Keratinocyte (primary cell): ENCODE data around the gene OASL. TPM values are rescaled to one million over a fixed set of nuclear protein-coding genes. Genes with fewer than 3 reads are reported as not detected.
"Not testable (repeated sequence)": the region's sequence is repeated elsewhere in the genome, so short reads cannot be mapped to it uniquely, and the experiment has no call there.

Source experiments
- DNase-seq: peaks from one replicate; pipeline ENCODE4 v3.0.0-alpha.2; 2011; ENCODE audit warnings: low read depth, missing footprints, low spot score
- FAIRE-seq: peaks from 2 replicates; lab custom pipeline; 2011; peaks lifted over from hg19 to GRCh38; lab: Jason Lieb, UNC
- H2AFZ ChIP-seq: 2 replicates; pipeline ENCODE4 v1.6.0; 2012; ENCODE audit warnings: low read length, control low read depth, inconsistent platforms; ENCODE audit not compliant: control insufficient read depth
- H3K27ac ChIP-seq: 2 replicates; pipeline ENCODE4 v1.5.1; 2011; ENCODE audit warnings: low read length; ENCODE audit not compliant: control insufficient read depth, insufficient read depth
- H3K27me3 ChIP-seq: 3 replicates; pipeline ENCODE4 v1.6.0; 2011; ENCODE audit warnings: low read length; ENCODE audit not compliant: control insufficient read depth, insufficient read depth; ENCODE audit errors: extremely low read depth
- H3K36me3 ChIP-seq, 2 experiments: 2 replicates in 1 of 2; 3 replicates in 1 of 2; pipeline ENCODE4 v1.5.1; 2011; ENCODE audit warnings: low read length in 2 of 2, mild to moderate bottlenecking in 1 of 2; ENCODE audit not compliant: control insufficient read depth in 2 of 2, insufficient read depth in 2 of 2; ENCODE audit errors: extremely low read depth in 1 of 2
- H3K4me1 ChIP-seq: 3 replicates; pipeline ENCODE4 v1.5.1; 2011; ENCODE audit warnings: low read length; ENCODE audit not compliant: control insufficient read depth, insufficient read depth; ENCODE audit errors: extremely low read depth
- H3K4me2 ChIP-seq: 3 replicates; pipeline ENCODE4 v1.6.0; 2011; ENCODE audit warnings: low read depth, low read length; ENCODE audit not compliant: control insufficient read depth, insufficient read depth; ENCODE audit errors: extremely low read depth
- H3K4me3 ChIP-seq, 3 experiments: fragments of 200-600 bp in 1 of 3; sonication (generic) in 1 of 3; 2 replicates in 2 of 3; 3 replicates in 1 of 3; pipeline ENCODE4 v1.5.1; 2011 to 2016; ENCODE audit warnings: low read length in 3 of 3, mild to moderate bottlenecking in 3 of 3, control low read depth in 2 of 3, inconsistent platforms in 1 of 3, low read depth in 1 of 3, mixed read lengths in 1 of 3, mixed run types in 1 of 3, moderate library complexity in 1 of 3; ENCODE audit not compliant: control insufficient read depth in 2 of 3, insufficient read depth in 2 of 3; ENCODE audit errors: extremely low read depth in 1 of 3
- H3K79me2 ChIP-seq: 2 replicates; pipeline ENCODE4 v1.6.0; 2012; ENCODE audit warnings: low read length; ENCODE audit not compliant: control insufficient read depth, insufficient read depth
- H3K9ac ChIP-seq: 3 replicates; pipeline ENCODE4 v1.6.0; 2011; ENCODE audit warnings: low read length; ENCODE audit not compliant: control insufficient read depth, insufficient read depth; ENCODE audit errors: extremely low read depth
- H3K9me1 ChIP-seq: 3 replicates; pipeline ENCODE4 v1.6.0; 2011; ENCODE audit warnings: low read length; ENCODE audit not compliant: control insufficient read depth, insufficient read depth; ENCODE audit errors: extremely low read depth
- H3K9me3 ChIP-seq: 2 replicates; pipeline ENCODE4 v1.5.1; 2012; ENCODE audit warnings: low read depth, low read length; ENCODE audit not compliant: control insufficient read depth
- H4K20me1 ChIP-seq: 3 replicates; pipeline ENCODE4 v1.6.0; 2011; ENCODE audit warnings: low read length; ENCODE audit not compliant: control insufficient read depth, insufficient read depth; ENCODE audit errors: extremely low read depth
- CTCF ChIP-seq, 3 experiments: IDR thresholded peaks in 1 of 3; conservative IDR thresholded peaks in 1 of 3; optimal IDR thresholded peaks in 1 of 3; 2 replicates in 2 of 3; 3 replicates in 1 of 3; pipeline versions ENCODE3 to v1.5.1; 2011; ENCODE audit warnings: low read length in 3 of 3, mild to moderate bottlenecking in 3 of 3, moderate library complexity in 2 of 3, control low read depth in 1 of 3, inconsistent platforms in 1 of 3; ENCODE audit not compliant: insufficient read depth in 2 of 3; ENCODE audit errors: extremely low read depth in 1 of 3
- EZH2 ChIP-seq: IDR thresholded peaks from one replicate; pipeline ENCODE4 v1.6.1; 2012; ENCODE audit warnings: inconsistent platforms, mild to moderate bottlenecking, low read length, moderate library complexity
- dilution Hi-C: fragments of 300-500 bp; cut with MboI; formaldehyde crosslinking; loops from one replicate; pipeline ENCODE4 v1.7.0; 2020; ENCODE audit warnings: low sequenced_read_pairs; ENCODE audit not compliant: extremely low pct_ligation_motif_present
- polyA plus RNA-seq, 5 experiments: library from polyadenylated mRNA; depleted of rRNA in 3 of 5; stranded (reverse) in 3 of 5; stranded (forward) in 1 of 5; unstranded in 1 of 5; fragments of >200 nt; gene quantifications; 1 replicate in 1 of 5; 2 replicates in 3 of 5; 3 replicates in 1 of 5; pipeline versions ENCODE4 v1.2.1 to v1.2.3, GENCODE V29; 2011 to 2012; ENCODE audit warnings: missing spikeins in 2 of 5, low read depth in 1 of 5, low replicate concordance in 1 of 5

Gene OASL
- polyA plus RNA-seq, 1 donor (not counting 4 experiments of a cell fraction or from before 2014, with no cell fraction given): 3.6 TPM

GRCh38 chr12:121050725-121051124, 11.7 kb upstream of the OASL start:
- Histone ChIP-seq H3K36me3 (no peaks in the 10 kb centered on the region), H3K4me2 (no peak overlapping the region), H3K27ac (no peak overlapping the region), H4K20me1 (no peaks in the 10 kb centered on the region), H2AFZ (no peak overlapping the region), H3K9ac (no peak overlapping the region), H3K79me2 (no peaks in the 10 kb centered on the region), H3K9me3 (no peaks in the 10 kb centered on the region), H3K27me3 (no peaks in the 10 kb centered on the region), H3K4me3 (no peak overlapping the region), H3K4me1 (no peaks in the 10 kb centered on the region), H3K9me1 (no peaks in the 10 kb centered on the region)
- no peak for DNase-seq
- TF ChIP-seq EZH2: no peak
- TF ChIP-seq CTCF (optimal IDR thresholded peaks at IDR 0.05 in 1 of 3, IDR thresholded peaks at IDR 0.05 in 1 of 3, conservative IDR thresholded peaks at IDR 0.05 in 1 of 3; ENCODE audit: extremely low read depth in 1 of 3, insufficient read depth in 2 of 3, low read length in 3 of 3): no peak
- no peak for FAIRE-seq
- dilution Hi-C loops: no loop called here

GRCh38 chr12:121048442-121048841, 9.4 kb upstream of the OASL start:
- H3K79me2 ChIP-seq: no peaks in the 10 kb centered on the region
- H3K4me3 ChIP-seq: no peak overlapping the region
- TF ChIP-seq EZH2: no peak
- TF ChIP-seq CTCF (optimal IDR thresholded peaks at IDR 0.05 in 1 of 3, IDR thresholded peaks at IDR 0.05 in 1 of 3, conservative IDR thresholded peaks at IDR 0.05 in 1 of 3; ENCODE audit: extremely low read depth in 1 of 3, insufficient read depth in 2 of 3, low read length in 3 of 3): no peak
- peaks cover 3% of the 10 kb centered on the region for H3K27me3 ChIP-seq
- no peak for FAIRE-seq
- H3K4me2 ChIP-seq: no peak overlapping the region
- no peaks in the 10 kb centered on the region for H3K36me3 ChIP-seq
- H4K20me1 ChIP-seq: no peaks in the 10 kb centered on the region
- dilution Hi-C loops: no loop called here
- H3K27ac ChIP-seq: no peak overlapping the region
- no peak overlapping the region for H2AFZ ChIP-seq
- H3K9me1 ChIP-seq: no peaks in the 10 kb centered on the region
- H3K9me3 ChIP-seq: no peaks in the 10 kb centered on the region
- no peaks in the 10 kb centered on the region for H3K4me1 ChIP-seq
- no peak for DNase-seq
- no peak overlapping the region for H3K9ac ChIP-seq

GRCh38 chr12:121047400-121047799, 8.4 kb upstream of the OASL start:
- DNase-seq, H4K20me1 ChIP-seq, H3K4me2 ChIP-seq, H3K4me3 ChIP-seq, H2AFZ ChIP-seq, H3K36me3 ChIP-seq, H3K9me1 ChIP-seq, dilution Hi-C loops, H3K4me1 ChIP-seq, H3K79me2 ChIP-seq, H3K9ac ChIP-seq, H3K27ac ChIP-seq, H3K27me3 ChIP-seq, FAIRE-seq, H3K9me3 ChIP-seq: not testable (repeated sequence)
